ENCODE measurements around the gene ADGRB3. TPM values are rescaled to one million over a fixed set of nuclear protein-coding genes. Genes with fewer than 3 reads are reported as not detected.

The ADGRB3 gene
- total RNA-seq, 4 donors from 2014 or later = 0.30 to 0.94 (median 0.35) TPM

GRCh38 chr6:68716620-68717019, 81.5 kb downstream of the ADGRB3 start:
- intact Hi-C loops (cut with DNase I; ENCODE audit: low total_unique reads) = no loop called here
- WGBS, 2 donors = 77 to 88% methylated on average over 2 of the region's 2 CpGs
- DNase-seq (ENCODE audit: low spot score in 2 of 2) = no peak
- no peak for TF ChIP-seq CTCF (IDR thresholded peaks at IDR 0.05)
- TF ChIP-seq POLR2A (IDR thresholded peaks at IDR 0.05) = no peak
- no peak overlapping the region for H3K4me3 ChIP-seq (ENCODE audit: low read depth, poor library complexity, severe bottlenecking)

- intact Hi-C loops (cut with DNase I; ENCODE audit: low total_unique reads) = no loop called here
- TF ChIP-seq POLR2A (IDR thresholded peaks at IDR 0.05) = no peak
- no peak for TF ChIP-seq CTCF (IDR thresholded peaks at IDR 0.05)
- no peak overlapping the region for H3K4me3 ChIP-seq (ENCODE audit: low read depth, poor library complexity, severe bottlenecking)
- no peak for DNase-seq (ENCODE audit: low spot score in 2 of 2)
- WGBS, 2 donors = 52 to 58% methylated on average over 5 of the region's 5 CpGs
Observed at GRCh38 chr6:68718385-68719073, 83.4 kb downstream of the ADGRB3 start.

GRCh38 chr6:68719761-68720160, 84.7 kb downstream of the ADGRB3 start:
- WGBS, 2 donors = 70 to 81% methylated on average over 2 of the region's 2 CpGs
- DNase-seq (ENCODE audit: low spot score in 2 of 2) = no peak
- no peak for TF ChIP-seq POLR2A (IDR thresholded peaks at IDR 0.05)
- TF ChIP-seq CTCF (IDR thresholded peaks at IDR 0.05) = no peak
- intact Hi-C loops (cut with DNase I; ENCODE audit: low total_unique reads) = no loop called here
- no peak overlapping the region for H3K4me3 ChIP-seq (ENCODE audit: low read depth, poor library complexity, severe bottlenecking)

- TF ChIP-seq CTCF (IDR thresholded peaks at IDR 0.05) = no peak
- TF ChIP-seq POLR2A (IDR thresholded peaks at IDR 0.05) = no peak
- intact Hi-C loops (cut with DNase I; ENCODE audit: low total_unique reads) = no loop called here
- H3K4me3 ChIP-seq (ENCODE audit: low read depth, poor library complexity, severe bottlenecking) = no peak overlapping the region
- 82% methylated on average over 2 of the region's 2 CpGs for WGBS, 2 donors
- DNase-seq (ENCODE audit: low spot score in 2 of 2) = no peak
Observed at GRCh38 chr6:68722891-68723527, 87.9 kb downstream of the ADGRB3 start.

GRCh38 chr6:68724060-68724459, 89.0 kb downstream of the ADGRB3 start:
- H3K4me3 ChIP-seq (ENCODE audit: low read depth, poor library complexity, severe bottlenecking) = no peak overlapping the region
- WGBS, 2 donors = 74 to 78% methylated on average over 2 of the region's 2 CpGs
- no peak for DNase-seq (ENCODE audit: low spot score in 2 of 2)
- intact Hi-C loops (cut with DNase I; ENCODE audit: low total_unique reads) = no loop called here
- TF ChIP-seq POLR2A (IDR thresholded peaks at IDR 0.05) (no peak), CTCF (IDR thresholded peaks at IDR 0.05) (no peak)

All from lower leg skin (tissue), 4 donors.